GM18505 (cell line): ENCODE results near the gene ASPG.

Experiments
- ATAC-seq: cut with Tn5 transposase; IDR thresholded peaks from one replicate; pipeline ENCODE4 v1.9.1; 2021; ENCODE audit not compliant: unreplicated experiment
- POLR2A ChIP-seq: IDR thresholded peaks from 4 replicates; pipeline ENCODE4 v1.6.1; 2011; ENCODE audit warnings: borderline replicate concordance; ENCODE audit not compliant: insufficient read depth, insufficient read length; ENCODE audit errors: extremely low read depth

ASPG gene

GRCh38 chr14:104092931-104093365 lies 7.4 kb downstream of the ASPG start:
- TF ChIP-seq POLR2A: no peak
- no peak for ATAC-seq

GRCh38 chr14:104093366-104094055 lies 8.0 kb downstream of the ASPG start:
- TF ChIP-seq POLR2A: no peak
- ATAC-seq: no peak

GRCh38 chr14:104094056-104094708 lies 8.7 kb downstream of the ASPG start:
- ATAC-seq: no peak
- TF ChIP-seq POLR2A: no peak

GRCh38 chr14:104094709-104095425 lies 9.4 kb downstream of the ASPG start:
- no peak for ATAC-seq
- no peak for TF ChIP-seq POLR2A

- no peak for ATAC-seq
- no peak for TF ChIP-seq POLR2A
Measured at GRCh38 chr14:104095426-104096310, 10.2 kb downstream of the ASPG start.

- TF ChIP-seq POLR2A: no peak
Measured at GRCh38 chr14:104096318-104096717, 10.8 kb downstream of the ASPG start.

GRCh38 chr14:104096751-104097700 lies 11.5 kb downstream of the ASPG start:
- no peak for TF ChIP-seq POLR2A
- ATAC-seq: no peak

More at GRCh38 chr14:104096318-104096717, 10.8 kb downstream of the ASPG start:
- ATAC-seq: no peak

- ATAC-seq: no peak
- TF ChIP-seq POLR2A: no peak
Measured at GRCh38 chr14:104098272-104099095, 13.0 kb downstream of the ASPG start.

- ATAC-seq: no peak
- no peak for TF ChIP-seq POLR2A
Measured at GRCh38 chr14:104099096-104100041, 13.9 kb downstream of the ASPG start.
